ENCODE measurements around the gene SHE.

GRCh38 chr1:154483941-154484803 is 18.0 kb downstream of the SHE start:
- TF ChIP-seq CTCF (IDR thresholded peaks at IDR 0.05) (no peak), EP300 (IDR thresholded peaks at IDR 0.05) (no peak), POLR2A (IDR thresholded peaks at IDR 0.05) (no peak)
